ELR (cell line): ENCODE results near the gene PALD1.

Experiments
- DNase-seq: peaks from one replicate; pipeline ENCODE4 v3.0.0-alpha.2; 2015; ENCODE audit warnings: low read depth

PALD1 gene

DNA sequence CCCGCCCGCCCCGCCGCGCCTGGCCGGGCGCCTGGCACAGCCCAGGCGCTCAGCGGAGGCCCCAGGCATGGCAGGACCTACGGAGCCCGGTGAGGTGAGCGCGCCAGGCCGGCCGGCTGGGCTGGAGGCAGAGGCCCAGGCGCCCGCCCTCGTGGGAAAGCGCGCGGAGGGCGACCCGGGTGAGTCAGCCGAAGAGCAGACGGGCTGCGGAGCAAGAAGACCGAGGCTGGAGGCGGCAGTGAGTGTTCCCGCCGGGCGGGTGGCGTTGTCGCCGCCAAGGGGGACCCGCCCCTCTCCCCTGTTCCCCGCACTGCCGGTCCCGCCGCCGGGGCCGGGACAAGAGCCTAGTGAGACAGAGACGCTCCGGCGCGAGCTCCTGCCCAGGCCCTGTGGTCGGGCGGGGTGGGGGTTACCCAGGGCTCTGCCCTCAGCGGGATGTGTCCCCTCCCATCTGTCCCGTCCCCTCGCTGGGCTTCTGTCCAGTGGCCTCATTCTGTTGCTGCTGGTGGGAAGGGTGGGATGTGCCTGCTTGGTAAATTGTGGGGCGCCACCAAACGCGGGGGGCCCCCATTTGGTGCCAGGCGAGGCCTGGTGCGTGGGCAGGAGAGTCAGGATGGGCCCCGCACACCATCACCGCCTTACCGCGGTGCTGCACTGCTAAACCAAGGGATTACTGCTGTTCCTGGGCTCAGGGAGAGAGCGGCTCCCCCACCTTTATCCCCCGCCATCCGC, 20.1 kb upstream of the PALD1 start:
- DNase-seq = peak; percentile 82

DNA sequence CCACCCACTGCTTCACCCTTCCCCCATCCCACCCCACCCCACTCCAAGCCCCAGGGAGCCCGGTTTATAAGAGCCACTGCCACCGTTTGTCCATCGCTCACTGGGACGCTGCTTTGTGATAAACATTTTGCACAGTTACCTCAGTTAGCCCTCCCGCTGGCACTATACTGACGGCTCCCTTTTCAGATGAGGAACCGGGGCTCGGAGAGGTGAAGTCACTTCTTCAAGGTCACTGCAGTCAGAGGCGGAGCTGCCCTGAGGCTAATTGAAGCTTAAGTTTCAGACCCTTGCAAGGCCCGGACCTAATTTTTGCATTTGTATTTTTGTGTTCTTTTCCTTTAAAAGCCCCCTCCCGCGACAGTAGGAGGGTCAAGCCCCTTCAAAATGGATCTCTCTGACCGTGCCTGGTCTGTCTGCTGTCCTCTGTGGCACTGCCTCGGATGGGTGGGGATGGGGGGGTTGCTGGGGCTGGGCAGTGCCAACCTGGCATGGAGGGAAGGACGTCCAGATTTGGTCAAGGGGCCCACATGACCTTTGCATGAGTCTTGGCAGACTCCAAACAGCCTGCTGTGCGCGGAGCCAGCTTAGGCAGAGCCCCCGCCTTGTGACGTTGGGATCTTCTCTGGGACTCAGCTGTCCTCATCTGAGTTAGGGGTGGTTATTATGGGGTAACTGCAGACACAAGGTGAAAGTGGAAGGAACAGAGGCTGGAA, 19.4 kb upstream of the PALD1 start:
- DNase-seq = no peak

DNA sequence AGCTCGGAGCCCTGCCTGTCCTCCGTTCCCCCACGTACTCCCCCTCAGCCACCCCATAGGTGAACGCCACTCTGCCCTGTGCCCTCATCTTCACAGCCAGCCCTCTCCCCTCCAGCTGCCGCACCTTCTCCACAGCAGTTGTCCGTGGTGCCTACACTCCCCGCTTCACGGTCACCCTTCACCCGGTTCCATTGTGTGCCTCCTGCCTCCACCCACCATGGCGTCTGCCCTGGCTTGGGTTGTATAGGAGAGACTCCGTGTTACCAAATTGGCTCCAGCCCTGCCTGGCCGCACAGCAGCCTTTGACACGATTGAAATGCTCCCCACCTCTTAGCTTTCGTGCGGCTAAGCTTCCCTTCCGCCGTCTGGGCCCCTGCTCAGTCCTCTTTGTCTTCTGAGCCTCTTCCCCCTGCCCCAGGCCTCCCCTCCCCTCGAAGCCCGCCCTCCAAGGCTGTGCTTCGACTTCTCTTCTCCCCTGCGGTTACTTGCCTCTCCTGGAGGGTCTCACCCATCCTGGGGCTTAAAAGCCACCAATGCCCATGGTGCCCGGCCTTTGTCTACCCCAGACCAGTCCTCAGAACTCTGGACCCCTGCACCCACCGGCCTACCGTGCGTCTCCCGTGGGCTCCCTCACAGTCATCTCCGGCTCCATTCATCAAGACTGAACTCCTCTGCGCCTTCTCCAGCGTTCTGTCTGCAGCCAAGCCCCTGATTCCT, 18.6 kb upstream of the PALD1 start:
- no peak for DNase-seq

DNA sequence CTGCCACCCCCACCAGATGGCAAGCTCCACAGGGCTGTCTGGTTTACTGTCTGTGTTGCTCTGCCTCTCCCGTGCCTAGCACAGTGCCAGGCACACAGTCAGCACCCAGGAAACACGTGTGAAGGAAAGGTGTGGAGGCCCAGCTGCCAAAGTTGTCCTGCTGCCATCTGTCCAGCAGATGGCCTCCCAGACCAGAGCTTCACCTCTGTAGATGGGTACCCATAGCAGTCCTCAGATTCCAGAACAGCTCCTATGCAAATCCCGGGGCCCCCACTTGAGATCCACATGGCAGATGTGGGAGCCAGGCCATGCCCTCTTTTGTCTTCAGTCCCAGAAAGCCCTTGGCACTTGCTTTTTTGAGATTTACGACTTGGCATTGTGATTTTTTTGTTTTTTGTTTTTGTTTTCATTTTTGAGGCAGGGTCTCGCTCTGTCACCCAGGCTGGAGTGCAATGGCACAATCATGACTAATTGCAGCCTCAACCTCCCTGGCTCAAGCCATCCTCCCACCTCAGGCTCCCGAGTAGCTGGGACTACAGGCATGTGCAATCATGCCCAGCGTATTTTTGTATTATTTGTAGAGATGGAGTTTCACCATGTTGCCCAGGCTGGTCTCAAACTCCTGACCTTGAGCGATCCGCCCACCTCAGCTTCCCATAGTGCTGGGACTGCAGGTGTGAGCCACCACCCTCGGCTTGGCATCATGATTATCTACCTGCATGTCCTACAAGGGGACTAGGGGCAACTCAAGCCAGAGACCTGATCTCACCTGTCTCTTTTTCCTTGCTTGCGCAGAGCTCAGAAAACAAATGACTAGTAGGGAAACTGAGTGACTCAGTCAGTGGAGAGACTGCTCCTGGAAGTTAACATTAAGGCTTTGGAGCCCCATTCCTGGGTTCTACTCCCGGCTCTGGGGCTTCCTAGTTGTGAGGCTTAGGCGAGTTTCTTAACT, 16.9 kb upstream of the PALD1 start:
- peak; percentile 73 for DNase-seq

DNA sequence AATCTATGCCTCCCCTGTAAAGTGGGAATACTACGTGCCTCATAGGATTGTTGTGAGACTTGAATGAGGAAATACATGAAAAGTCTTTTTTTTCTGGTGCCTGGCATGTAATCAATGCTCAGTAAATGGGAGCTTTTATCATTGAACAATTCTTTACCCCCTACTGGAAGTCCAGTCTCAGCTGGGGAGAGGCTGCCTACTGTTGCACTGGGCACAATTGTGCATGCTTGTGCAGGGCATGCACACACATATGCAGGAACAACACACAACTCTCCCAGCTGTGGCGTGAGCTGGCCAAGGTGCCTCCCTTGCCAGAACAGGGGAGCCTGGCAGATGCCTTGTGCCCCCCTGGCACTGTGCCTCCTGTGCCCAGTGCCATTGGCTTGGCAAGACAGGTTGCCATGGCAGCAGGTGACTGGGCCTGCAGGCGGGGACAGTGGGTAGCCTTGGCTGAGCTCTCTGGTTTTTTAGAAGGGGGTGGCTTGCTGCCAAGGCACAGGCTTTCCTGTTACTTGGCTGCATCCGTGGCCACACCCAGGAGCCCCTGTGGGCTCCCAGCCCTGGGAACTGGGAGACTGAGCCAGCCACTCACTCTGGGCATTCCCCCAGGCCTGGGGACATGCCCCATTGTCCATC, 16.1 kb upstream of the PALD1 start:
- DNase-seq = no peak

DNA sequence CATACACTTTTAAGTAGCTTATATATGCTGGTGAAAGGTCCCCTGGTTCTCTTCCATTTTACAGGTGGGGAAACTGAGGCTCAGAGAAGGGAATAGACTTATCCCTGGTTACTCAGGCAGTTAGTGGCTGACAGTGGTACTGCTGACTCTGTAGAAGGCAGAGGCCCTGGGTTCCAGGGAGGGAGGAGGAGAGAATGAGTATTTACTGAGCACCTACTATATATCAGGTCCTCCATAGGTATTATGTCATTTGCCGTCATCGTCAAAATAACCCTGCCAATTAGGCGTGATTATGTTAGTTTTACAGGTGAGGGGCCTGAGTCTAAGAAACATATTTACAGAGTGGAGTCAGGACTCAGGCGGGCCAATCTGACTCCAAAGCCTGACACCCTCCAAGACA, 13.3 kb upstream of the PALD1 start:
- DNase-seq = no peak

DNA sequence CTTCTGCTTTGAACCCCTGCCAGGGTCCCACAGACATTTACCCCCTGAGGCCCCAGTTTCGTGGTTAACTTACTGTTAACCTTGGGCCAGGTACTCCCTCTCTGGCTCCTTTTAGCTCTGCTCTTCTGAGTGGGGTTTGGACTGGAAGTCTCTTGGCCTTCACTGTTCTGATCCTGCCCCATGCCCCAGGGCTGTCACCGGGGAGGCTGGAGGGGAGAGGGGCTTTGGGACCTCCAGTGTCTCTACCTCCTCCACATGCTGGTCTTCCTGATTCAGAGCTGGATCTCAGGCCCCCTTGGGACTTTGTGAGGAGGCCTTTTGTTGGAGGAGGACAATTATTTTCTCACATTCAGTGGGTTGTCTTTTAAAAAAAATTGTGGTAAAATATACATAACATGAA, 12.7 kb upstream of the PALD1 start:
- no peak for DNase-seq

- DNase-seq = no peak
Observed at GRCh38 chr10:70466951-70467350, 11.6 kb upstream of the PALD1 start.

DNA sequence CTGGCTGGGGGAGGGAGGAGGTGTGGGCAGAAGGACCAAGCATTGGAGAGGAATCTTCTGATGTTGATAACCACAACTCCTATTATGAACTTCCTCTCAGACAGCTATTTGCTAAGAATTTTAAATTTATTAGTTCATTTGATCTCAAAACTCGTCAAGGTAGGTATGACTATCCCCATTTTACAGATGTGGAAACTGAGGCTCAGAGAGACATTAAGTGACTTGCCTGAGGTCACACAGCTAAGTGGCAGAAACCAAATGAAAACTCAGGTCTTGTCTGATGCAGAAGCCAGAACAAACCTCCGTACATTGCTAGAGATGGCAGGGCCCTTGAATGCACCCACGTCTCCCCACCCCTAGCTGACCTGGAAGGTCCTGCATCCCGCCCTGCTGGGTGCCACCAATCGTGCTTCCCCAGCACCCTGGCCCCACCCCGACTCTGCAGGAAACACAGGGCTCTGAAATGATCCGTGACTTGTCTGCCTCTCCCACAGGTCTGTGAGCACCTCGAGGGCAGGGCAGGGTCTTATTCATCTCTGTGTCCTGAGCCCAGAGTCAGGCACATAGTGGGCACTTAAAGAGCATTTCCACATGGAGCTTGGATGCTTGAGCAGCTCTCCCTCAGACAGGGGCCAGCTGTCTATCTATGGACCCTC, 5.6 kb upstream of the PALD1 start:
- no peak for DNase-seq

DNA sequence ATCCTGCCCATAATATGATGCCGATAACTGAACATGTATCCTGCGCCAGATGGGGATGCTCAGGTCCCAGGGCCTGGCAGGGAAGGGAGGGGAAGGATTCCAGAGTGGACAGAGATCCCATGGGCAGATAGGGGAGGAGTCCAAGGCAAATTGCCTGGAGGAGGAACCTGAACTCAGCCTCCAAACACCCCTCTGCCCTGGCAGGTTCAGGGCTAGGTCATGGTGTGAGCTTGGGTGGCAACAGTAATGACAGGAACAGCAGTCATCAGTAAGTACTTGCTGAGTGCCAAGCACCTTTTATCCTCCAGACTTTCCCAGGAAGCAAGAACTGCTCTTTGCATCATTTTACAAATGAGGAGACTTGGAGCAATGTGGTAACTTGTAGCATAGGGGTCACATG, 3.8 kb upstream of the PALD1 start:
- no peak for DNase-seq

DNA sequence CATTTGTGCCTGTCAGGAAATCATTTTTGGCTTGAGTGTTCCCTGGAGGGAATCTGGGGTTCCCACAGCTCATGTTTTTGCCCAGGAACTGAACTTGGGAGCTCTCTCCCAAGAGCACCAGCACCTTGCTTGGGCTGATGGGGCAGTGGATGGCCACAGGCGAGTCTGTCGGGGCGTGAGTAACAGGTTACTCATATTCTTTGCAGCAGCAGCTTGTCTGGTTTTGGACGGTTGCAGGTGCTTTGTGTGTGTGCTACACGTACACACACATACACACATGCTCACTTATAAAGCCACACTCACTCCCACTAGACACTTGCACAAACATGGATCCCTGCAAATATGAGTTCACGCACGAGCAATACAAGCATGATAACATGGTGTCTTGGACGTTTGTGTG, 2.9 kb upstream of the PALD1 start:
- DNase-seq = peak; percentile 67

GRCh38 chr10:70476249-70477035, 2.1 kb upstream of the PALD1 start:
- DNase-seq = no peak

GRCh38 chr10:70477661-70478162, 855 bp upstream of the PALD1 start:
- DNase-seq = peak; percentile 51

GRCh38 chr10:70479165-70479581, 606 bp downstream of the PALD1 start:
- no peak for DNase-seq

GRCh38 chr10:70479626-70480238, 1.2 kb downstream of the PALD1 start:
- DNase-seq = no peak

DNA sequence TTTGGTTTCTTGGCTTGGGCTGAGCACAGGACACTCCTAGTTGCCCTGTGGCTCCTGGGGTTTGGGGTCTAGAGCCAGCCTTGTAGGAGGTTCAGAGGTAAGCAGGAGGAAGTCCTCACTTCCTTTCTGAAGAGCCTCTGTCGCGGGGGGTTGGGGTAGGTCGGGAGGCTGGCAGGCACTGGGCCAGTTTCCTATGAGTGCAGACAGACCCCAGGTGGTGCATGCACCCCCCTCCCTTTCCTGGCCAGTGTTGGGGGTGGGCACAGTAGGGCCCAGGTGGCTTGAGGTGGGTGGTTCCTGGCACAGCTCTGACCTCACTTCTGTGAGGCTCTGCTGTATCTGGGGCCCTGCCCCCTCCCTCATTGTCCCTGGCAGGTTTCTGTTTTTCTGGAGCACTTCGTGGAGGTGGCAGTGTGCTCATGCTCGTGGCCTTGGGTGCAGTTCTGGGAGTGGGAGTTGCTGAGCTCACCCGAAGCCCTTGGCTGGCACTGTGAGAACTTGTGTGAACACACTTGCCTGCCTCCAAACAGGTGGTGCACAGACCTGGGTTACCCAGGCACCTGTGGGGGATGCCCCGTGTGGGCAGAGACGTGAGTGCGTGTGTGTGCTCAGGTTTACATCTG, 1.8 kb downstream of the PALD1 start:
- DNase-seq = no peak

GRCh38 chr10:70481105-70481504, 2.5 kb downstream of the PALD1 start:
- no peak for DNase-seq

DNA sequence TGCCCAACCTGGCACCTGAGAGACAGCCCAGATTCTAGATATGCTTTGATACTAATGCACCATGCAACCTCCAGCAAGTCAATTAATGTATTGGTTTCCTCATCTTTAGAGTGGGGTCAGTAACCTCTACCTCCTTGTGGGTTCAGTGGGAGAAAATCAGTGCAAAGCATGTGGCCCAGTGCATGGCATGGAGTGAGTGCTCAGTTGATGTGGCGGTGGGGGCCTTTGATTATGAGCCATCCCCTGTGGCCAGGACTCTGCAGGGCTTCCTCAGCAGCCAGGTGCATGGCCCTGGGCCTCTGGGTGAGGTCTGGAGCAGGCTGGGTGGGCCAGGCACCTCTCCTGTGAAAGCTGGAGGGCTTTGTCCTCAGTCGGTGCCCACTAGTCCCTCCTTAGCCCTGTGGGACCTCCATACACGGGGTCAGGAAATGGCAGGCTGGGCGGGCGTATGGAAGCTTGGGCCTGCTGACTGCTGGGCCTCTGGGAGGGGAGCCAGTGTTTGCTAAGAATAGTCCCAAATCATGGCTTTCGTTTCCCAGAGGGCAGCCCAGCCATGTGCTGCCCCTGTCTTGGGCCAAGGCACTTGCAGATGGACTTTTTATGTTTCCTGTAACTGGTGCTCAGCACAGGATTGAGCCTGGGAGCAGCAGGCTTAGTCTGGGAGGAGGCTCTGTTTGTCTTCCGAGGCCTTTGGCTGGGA, 3.4 kb downstream of the PALD1 start:
- DNase-seq = no peak
